IPS-11a (cell line): ENCODE measurements around the gene PEX11A.

Experiments
- H3K4me3 ChIP-seq: one replicate; pipeline ENCODE4 v1.5.1; 2013; ENCODE audit warnings: low read depth, low read length, control low read depth

Gene PEX11A

DNA sequence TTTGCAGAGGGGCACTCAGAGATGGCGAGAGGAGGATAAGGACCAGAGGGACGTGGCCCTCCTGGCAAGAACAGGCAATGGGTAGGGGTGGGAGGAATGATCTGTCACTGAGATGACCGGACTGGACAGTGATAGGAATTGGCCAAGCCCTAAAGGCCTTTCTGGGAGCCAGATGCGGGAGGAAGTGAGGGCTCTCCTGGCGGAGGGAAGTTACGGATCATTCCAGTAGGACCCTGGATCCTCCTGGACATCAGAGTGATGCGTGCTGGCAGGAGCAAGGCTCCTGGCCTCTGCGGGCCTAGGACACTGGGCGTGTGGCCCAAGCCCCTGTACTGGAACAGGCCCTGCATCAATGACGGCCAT lies 58.7 kb downstream of the PEX11A start:
- H3K4me3 ChIP-seq = no peak overlapping the region
